GM19025 (cell line): Measurements from ENCODE around the gene GH2.
"Not testable (repeated sequence)": the region's sequence is repeated elsewhere in the genome, so short reads cannot be mapped to it uniquely, and the experiment has no call there.

Experiments used
- ATAC-seq: cut with Tn5 transposase; IDR thresholded peaks from one replicate; pipeline ENCODE4 v1.9.1; 2021; ENCODE audit warnings: mild to moderate bottlenecking, low read depth, moderate library complexity; ENCODE audit not compliant: unreplicated experiment

GH2 gene

GRCh38 chr17:63911657-63912100, 29.9 kb upstream of the GH2 start:
- no peak for ATAC-seq

GRCh38 chr17:63911041-63911635, 29.4 kb upstream of the GH2 start, which contains the start of gene CSHL1:
Gene CSHL1, minus strand, starts transcription at chr17:63911258. Its CDS starts 62 bp downstream, at chr17:63911196.
- no peak for ATAC-seq

- ATAC-seq = no peak
These were observed 28.4 kb upstream of the GH2 start for GRCh38 chr17:63910096-63910495.

- not testable (repeated sequence) for ATAC-seq
These were observed 27.8 kb upstream of the GH2 start for GRCh38 chr17:63909586-63909985.

GRCh38 chr17:63907161-63907778, 25.5 kb upstream of the GH2 start:
- ATAC-seq = not testable (repeated sequence)

- ATAC-seq = not testable (repeated sequence)
These were observed 23.1 kb upstream of the GH2 start for GRCh38 chr17:63904796-63905195.

- not testable (repeated sequence) for ATAC-seq
These were observed 22.1 kb upstream of the GH2 start for GRCh38 chr17:63903787-63904201.

GRCh38 chr17:63901971-63902370, 20.2 kb upstream of the GH2 start:
- ATAC-seq = not testable (repeated sequence)

- not testable (repeated sequence) for ATAC-seq
These were observed 17.4 kb upstream of the GH2 start for GRCh38 chr17:63898899-63899798.

- ATAC-seq = not testable (repeated sequence)
These were observed 15.0 kb upstream of the GH2 start, which contains the start of gene CSH1 for GRCh38 chr17:63896524-63897354. Gene CSH1, minus strand, starts transcription at chr17:63896574. Its CDS starts 63 bp downstream, at chr17:63896511.

GRCh38 chr17:63894821-63895220, 13.1 kb upstream of the GH2 start:
- not testable (repeated sequence) for ATAC-seq

- ATAC-seq = not testable (repeated sequence)
These were observed 12.3 kb upstream of the GH2 start for GRCh38 chr17:63894021-63894420.

- not testable (repeated sequence) for ATAC-seq
These were observed 10.7 kb upstream of the GH2 start for GRCh38 chr17:63892316-63893037.

- ATAC-seq = not testable (repeated sequence)
These were observed 7.5 kb upstream of the GH2 start for GRCh38 chr17:63889026-63889848.

GRCh38 chr17:63885119-63885518, 3.4 kb upstream of the GH2 start:
- ATAC-seq = not testable (repeated sequence)

GRCh38 chr17:63882626-63883126, 932 bp upstream of the GH2 start:
- not testable (repeated sequence) for ATAC-seq

- not testable (repeated sequence) for ATAC-seq
These were observed 407 bp downstream of the GH2 start for GRCh38 chr17:63881337-63881736.

- no peak for ATAC-seq
These were observed 1.0 kb downstream of the GH2 start for GRCh38 chr17:63880706-63881105.
